GM12872 (cell line): ENCODE data around the gene AR.

ENCODE experiments used
- TF ChIP-seq, protein P1 (sequence below): IDR thresholded peaks from 3 replicates; pipeline ENCODE4 v1.5.1; 2011; ENCODE audit warnings: low read depth, mild to moderate bottlenecking, low read length, moderate library complexity; ENCODE audit not compliant: insufficient read depth

Gene AR

DNA sequence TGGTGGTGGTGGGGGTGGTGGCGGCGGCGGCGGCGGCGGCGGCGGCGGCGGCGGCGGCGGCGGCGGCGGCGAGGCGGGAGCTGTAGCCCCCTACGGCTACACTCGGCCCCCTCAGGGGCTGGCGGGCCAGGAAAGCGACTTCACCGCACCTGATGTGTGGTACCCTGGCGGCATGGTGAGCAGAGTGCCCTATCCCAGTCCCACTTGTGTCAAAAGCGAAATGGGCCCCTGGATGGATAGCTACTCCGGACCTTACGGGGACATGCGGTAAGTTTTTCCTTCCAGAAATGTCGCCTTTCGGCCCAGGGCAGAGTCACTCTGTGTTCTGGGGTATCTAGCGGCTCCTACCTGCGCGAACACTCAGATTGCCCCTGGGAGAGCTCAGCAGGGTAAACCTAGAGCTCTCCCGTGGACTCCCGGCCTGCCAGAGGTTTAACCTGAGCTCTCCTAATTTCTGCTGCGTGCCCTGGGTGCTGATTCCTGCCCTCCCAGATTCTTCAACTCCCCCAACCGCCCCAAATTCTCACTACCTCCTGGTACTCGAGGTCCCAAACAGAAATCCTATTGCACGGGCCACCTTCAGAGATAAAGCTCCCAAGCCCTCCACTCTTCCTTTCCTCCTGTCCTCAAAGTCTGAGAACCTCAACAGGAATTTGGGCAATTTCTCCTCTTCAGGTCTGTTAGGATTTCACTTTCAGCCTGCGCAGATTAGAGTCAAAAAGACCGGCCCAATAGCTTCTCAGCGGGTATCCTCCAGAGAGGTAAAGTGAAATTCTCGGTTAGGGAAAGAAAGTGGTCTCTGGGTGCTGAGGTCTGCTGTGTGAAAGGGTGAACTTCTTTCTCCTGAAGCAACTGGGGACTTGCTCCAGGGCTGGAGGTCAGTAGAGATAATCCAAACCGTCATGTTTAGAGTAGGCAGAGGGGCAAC lies 2.9 kb downstream of the AR start:
- TF ChIP-seq, protein P1, sequence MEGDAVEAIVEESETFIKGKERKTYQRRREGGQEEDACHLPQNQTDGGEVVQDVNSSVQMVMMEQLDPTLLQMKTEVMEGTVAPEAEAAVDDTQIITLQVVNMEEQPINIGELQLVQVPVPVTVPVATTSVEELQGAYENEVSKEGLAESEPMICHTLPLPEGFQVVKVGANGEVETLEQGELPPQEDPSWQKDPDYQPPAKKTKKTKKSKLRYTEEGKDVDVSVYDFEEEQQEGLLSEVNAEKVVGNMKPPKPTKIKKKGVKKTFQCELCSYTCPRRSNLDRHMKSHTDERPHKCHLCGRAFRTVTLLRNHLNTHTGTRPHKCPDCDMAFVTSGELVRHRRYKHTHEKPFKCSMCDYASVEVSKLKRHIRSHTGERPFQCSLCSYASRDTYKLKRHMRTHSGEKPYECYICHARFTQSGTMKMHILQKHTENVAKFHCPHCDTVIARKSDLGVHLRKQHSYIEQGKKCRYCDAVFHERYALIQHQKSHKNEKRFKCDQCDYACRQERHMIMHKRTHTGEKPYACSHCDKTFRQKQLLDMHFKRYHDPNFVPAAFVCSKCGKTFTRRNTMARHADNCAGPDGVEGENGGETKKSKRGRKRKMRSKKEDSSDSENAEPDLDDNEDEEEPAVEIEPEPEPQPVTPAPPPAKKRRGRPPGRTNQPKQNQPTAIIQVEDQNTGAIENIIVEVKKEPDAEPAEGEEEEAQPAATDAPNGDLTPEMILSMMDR: no peak

DNA sequence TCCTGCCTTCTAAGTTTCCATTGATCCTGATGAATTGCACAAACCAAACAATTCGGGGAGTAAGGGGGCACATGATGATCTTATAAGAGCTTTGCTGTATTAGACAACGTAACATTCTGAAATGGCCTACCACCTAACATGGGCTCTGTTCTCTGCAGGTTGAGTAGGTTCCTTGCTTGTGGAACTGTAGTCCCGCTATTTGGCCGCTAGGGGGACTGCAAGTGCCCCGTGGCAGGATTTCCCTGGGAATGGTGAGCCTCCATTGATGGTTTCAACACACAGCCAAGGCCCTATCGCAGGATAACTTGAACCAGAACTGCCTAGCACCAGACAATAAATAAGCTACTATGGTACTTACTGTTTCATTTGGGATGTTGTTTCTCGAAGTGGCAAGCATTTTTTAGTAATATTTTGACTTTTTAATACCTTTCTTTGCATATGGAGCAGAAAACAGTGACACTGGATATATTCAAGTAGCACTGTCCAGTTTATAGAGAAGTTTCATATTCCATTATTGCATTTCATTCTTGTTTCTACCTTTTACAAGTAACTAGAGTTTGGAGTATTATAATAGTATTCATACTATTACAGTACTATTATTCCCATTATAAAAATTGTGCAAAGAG lies 11.9 kb downstream of the AR start:
- TF ChIP-seq, protein P1: peak; percentile 70

DNA sequence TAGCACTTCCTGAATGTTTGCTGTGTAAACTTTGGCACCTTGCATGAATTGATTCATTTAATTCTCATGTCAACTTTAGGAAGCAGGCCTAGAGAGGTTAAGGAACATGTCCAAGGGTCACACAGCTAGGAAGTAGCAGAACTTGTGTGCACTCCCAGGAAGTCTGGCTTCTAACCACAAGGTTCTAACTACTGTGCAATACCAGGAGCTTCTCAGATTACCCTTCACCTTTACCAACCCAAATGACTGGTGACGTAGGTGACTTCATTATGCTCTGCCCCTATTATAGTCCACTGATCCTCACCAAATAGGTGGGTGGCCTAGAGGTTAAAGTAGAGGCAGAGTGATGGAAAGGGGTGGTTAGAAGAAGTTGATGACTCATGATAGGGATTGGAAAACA lies 14.4 kb downstream of the AR start:
- TF ChIP-seq, protein P1: no peak

DNA sequence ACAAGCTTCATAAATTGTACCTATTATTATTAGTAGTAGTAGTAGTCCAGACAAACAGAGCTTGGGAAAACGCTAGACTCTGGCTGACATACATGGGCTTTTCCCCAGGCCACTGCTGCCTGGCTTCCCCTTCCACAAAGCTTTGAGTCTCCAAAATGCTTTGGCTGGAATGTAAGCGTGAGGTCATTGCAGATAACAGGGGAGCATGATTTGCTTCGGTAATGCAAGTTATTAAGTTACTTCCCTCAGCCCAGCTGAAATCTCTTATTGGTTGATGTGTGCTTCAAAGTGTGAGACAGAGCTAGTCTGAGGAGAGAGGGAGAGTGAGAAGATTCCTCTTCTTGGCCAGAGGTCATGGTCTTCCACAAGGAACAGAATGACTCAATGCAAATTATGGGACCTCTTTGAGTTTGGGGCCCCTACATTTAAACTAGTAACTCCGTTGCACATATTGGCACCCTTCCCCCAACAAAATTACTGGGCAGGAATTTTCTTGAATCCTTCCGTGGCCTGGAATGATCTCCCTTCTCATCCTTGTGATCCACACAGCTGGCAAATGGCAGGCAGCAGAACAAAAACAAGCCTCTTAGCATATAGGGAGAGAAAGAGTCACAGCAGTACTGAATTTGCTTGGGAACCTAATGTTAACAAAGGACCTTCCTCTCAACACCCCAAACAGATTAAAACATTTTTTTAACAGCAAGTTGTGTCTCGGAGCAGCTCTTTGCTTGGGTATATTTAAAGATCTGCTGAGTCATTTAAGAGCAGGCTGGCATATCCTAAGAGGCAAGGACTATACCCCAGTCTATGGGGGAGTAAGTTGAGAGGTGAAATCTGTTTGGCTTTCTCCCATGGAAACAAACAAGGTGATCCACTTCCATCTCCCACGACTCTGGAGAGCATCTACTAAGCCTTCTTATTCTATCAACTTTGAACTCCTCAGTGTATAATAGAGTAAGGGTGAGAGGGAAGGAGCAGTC lies 19.9 kb downstream of the AR start:
- TF ChIP-seq, protein P1: no peak

DNA sequence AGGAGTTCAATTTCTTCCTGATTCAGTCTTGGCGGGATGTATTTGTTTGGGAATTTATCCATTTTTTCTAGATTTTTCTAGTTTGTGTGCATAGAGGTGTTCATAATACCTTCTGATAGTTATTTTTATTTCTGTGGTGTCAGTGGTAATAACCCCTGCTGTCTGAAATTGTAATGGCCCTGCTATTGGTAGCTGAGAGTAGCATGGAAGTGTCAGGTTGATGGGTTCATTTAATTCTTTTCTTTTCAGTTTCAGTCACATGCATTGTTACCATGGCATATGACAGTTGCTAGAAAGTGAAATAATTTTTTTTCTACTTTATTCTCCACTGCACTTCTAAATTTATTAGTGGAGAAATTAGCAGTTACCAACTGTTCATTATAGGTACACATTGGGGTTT lies 20.7 kb downstream of the AR start:
- TF ChIP-seq, protein P1: no peak

DNA sequence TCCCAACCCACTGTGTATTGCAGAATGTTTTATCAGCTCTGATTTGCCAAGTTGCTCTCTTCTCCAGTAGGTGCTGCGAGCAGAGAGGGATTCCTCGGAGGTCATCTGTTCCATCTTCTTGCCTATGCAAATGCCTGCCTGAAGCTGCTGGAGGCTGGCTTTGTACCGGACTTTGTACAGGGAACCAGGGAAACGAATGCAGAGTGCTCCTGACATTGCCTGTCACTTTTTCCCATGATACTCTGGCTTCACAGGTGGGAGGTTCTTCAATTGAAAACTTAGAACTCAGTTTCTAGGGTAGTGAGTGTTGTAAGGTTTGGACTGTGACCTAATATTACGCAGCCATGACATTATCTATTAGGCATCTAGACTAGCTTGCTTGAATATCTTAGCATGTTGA lies 24.9 kb downstream of the AR start:
- TF ChIP-seq, protein P1: no peak

DNA sequence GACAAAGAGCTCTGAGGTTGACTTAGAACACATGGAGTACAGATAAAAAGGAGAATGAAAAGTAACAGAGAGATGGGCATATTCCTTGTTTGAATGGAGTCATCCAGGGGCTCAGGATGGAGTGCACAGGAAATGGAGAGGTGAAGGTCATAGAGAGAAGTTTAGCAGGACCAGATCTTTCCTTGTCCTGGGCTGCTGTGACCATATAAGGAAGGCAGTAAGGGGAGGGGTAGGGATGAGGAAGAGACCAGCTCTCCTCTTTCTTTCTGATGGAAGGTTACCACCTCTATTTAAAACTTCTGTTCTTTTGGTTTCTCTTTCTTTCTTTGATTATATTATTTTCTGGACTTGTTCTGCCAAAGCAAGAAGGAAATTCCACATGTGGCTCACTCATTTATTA lies 27.0 kb downstream of the AR start:
- TF ChIP-seq, protein P1: no peak
